H9 (cell line): ENCODE data around the gene TSPAN2. TPM values are rescaled to one million over a fixed set of nuclear protein-coding genes. Genes with fewer than 3 reads are reported as not detected.

Source experiments
- DNase-seq: peaks from one replicate; pipeline ENCODE4 v3.0.0-alpha.2; 2017
- H2AFZ ChIP-seq: one replicate; pipeline ENCODE4 v1.6.1; 2013; ENCODE audit warnings: mild to moderate bottlenecking, low read length, control low read depth, moderate library complexity
- H2AK5ac ChIP-seq: 2 replicates; pipeline ENCODE4 v1.6.1; 2013; ENCODE audit warnings: low read length, control low read depth, mixed read lengths; ENCODE audit not compliant: insufficient read length
- H2BK120ac ChIP-seq: one replicate; pipeline ENCODE4 v1.6.1; 2013; ENCODE audit warnings: low read depth, mild to moderate bottlenecking, low read length, control low read depth, inconsistent platforms; ENCODE audit not compliant: poor library complexity, severe bottlenecking
- H2BK12ac ChIP-seq: 2 replicates; pipeline ENCODE4 v1.6.1; 2013; ENCODE audit warnings: low read length, control low read depth, mixed read lengths, low read depth; ENCODE audit not compliant: insufficient read length
- H2BK15ac ChIP-seq: 2 replicates; pipeline ENCODE4 v1.6.1; 2013; ENCODE audit warnings: low read depth, low read length, control low read depth
- H2BK20ac ChIP-seq: one replicate; pipeline ENCODE4 v1.6.1; 2013; ENCODE audit warnings: low read depth, mild to moderate bottlenecking, low read length, control low read depth, inconsistent platforms; ENCODE audit not compliant: poor library complexity, severe bottlenecking
- H2BK5ac ChIP-seq: 2 replicates; pipeline ENCODE4 v1.6.1; 2013; ENCODE audit warnings: low read length, control low read depth, mixed read lengths; ENCODE audit not compliant: insufficient read length
- H3K14ac ChIP-seq: 2 replicates; pipeline ENCODE4 v1.6.1; 2013; ENCODE audit warnings: low read length, control low read depth; ENCODE audit not compliant: insufficient read depth
- H3K18ac ChIP-seq: 2 replicates; pipeline ENCODE4 v1.6.1; 2013; ENCODE audit warnings: low read depth, mild to moderate bottlenecking, mixed read lengths, low read length, control low read depth; ENCODE audit not compliant: insufficient read length
- H3K23ac ChIP-seq: 2 replicates; pipeline ENCODE4 v1.6.1; 2013; ENCODE audit warnings: low read length, control low read depth, mixed read lengths, low read depth; ENCODE audit not compliant: insufficient read length
- H3K23me2 ChIP-seq: 2 replicates; pipeline ENCODE4 v1.6.1; 2013; ENCODE audit warnings: low read depth, mild to moderate bottlenecking, mixed read lengths, low read length, control low read depth; ENCODE audit not compliant: insufficient read length, poor library complexity, severe bottlenecking
- H3K27ac ChIP-seq: 2 replicates; pipeline ENCODE4 v1.5.1; 2013; ENCODE audit warnings: low read length, control low read depth, mixed read lengths, low read depth; ENCODE audit not compliant: insufficient read length
- H3K27me3 ChIP-seq: 2 replicates; pipeline ENCODE4 v1.6.1; 2013; ENCODE audit warnings: low read length, control low read depth, inconsistent platforms; ENCODE audit not compliant: insufficient read depth
- H3K4ac ChIP-seq: 2 replicates; pipeline ENCODE4 v1.6.1; 2013; ENCODE audit warnings: low read depth, mild to moderate bottlenecking, control low read depth, inconsistent platforms, low read length, moderate library complexity
- H3K4me1 ChIP-seq: 2 replicates; pipeline ENCODE4 v1.6.1; 2013; ENCODE audit warnings: low read length, control low read depth, inconsistent platforms; ENCODE audit not compliant: insufficient read depth
- H3K4me2 ChIP-seq: 2 replicates; pipeline ENCODE4 v1.6.1; 2013; ENCODE audit warnings: low read length, control low read depth, mixed read lengths; ENCODE audit not compliant: insufficient read length, insufficient read depth
- H3K56ac ChIP-seq: 2 replicates; pipeline ENCODE4 v1.6.1; 2013; ENCODE audit warnings: low read depth, mild to moderate bottlenecking, mixed read lengths, low read length, control low read depth; ENCODE audit not compliant: insufficient read length
- H3K79me1 ChIP-seq: 2 replicates; pipeline ENCODE4 v1.6.1; 2013; ENCODE audit warnings: low read depth, mild to moderate bottlenecking, moderate library complexity, low read length, control low read depth, inconsistent platforms; ENCODE audit not compliant: insufficient read depth, poor library complexity, severe bottlenecking
- H3K79me2 ChIP-seq: 2 replicates; pipeline ENCODE4 v1.6.1; 2013; ENCODE audit warnings: low read length, control low read depth, inconsistent platforms; ENCODE audit not compliant: insufficient read depth
- H3K9ac ChIP-seq: 2 replicates; pipeline ENCODE4 v1.6.1; 2013; ENCODE audit warnings: low read length, control low read depth, mixed read lengths; ENCODE audit not compliant: insufficient read length; ENCODE audit errors: extremely low read depth
- H3K9me3 ChIP-seq: one replicate; pipeline ENCODE4 v1.6.1; 2013; ENCODE audit warnings: low read depth, low read length, inconsistent platforms; ENCODE audit not compliant: control insufficient read depth
- H3T11ph ChIP-seq: one replicate; pipeline ENCODE4 v1.6.1; 2013; ENCODE audit warnings: mild to moderate bottlenecking, low read length, control low read depth, inconsistent platforms
- H4K20me1 ChIP-seq: one replicate; pipeline ENCODE4 v1.6.1; 2013; ENCODE audit not compliant: control insufficient read depth, insufficient read length, insufficient read depth
- H4K5ac ChIP-seq: 2 replicates; pipeline ENCODE4 v1.6.1; 2013; ENCODE audit warnings: low read depth, mild to moderate bottlenecking, mixed read lengths, low read length, control low read depth; ENCODE audit not compliant: insufficient read length
- H4K8ac ChIP-seq: replicated peaks from 2 replicates; pipeline ENCODE4 v1.6.1; 2013; ENCODE audit warnings: low read length, control low read depth, mixed read lengths, low read depth; ENCODE audit not compliant: insufficient read length
- H4K91ac ChIP-seq: 2 replicates; pipeline ENCODE4 v1.6.1; 2013; ENCODE audit warnings: low read depth, mild to moderate bottlenecking, moderate library complexity, mixed read lengths, low read length, control low read depth; ENCODE audit not compliant: insufficient read length
- H3K27ac Mint-ChIP-seq, 3 experiments: 2 replicates in 2 of 3; 3 replicates in 1 of 3; pipeline ENCODE4 v1.8.0; 2020 to 2021; ENCODE audit warnings: mixed read lengths in 3 of 3, mild to moderate bottlenecking in 1 of 3, moderate library complexity in 1 of 3
- H3K27me3 Mint-ChIP-seq: 2 replicates; pipeline ENCODE4 v1.8.0; 2021; ENCODE audit warnings: low read depth, mild to moderate bottlenecking, moderate library complexity, mixed read lengths
- H3K36me3 Mint-ChIP-seq, 3 experiments: 2 replicates in 2 of 3; 3 replicates in 1 of 3; pipeline ENCODE4 v1.8.0; 2020 to 2021; ENCODE audit warnings: low read depth in 3 of 3, mixed read lengths in 3 of 3; ENCODE audit not compliant: insufficient read depth in 1 of 3
- H3K4me1 Mint-ChIP-seq, 2 experiments: 2 replicates each; pipeline ENCODE4 v1.8.0; 2020; ENCODE audit warnings: mixed read lengths in 2 of 2
- H3K4me3 Mint-ChIP-seq, 2 experiments: 2 replicates in 1 of 2; 3 replicates in 1 of 2; pipeline ENCODE4 v1.8.0; 2020 to 2021; ENCODE audit warnings: mild to moderate bottlenecking in 2 of 2, mixed read lengths in 2 of 2, moderate library complexity in 1 of 2
- H3K9me3 Mint-ChIP-seq, 2 experiments: 2 replicates in 1 of 2; 3 replicates in 1 of 2; pipeline ENCODE4 v1.8.0; 2020; ENCODE audit warnings: mild to moderate bottlenecking in 2 of 2, mixed read lengths in 2 of 2, moderate library complexity in 1 of 2
- CTCF ChIP-seq: fragments of 200-600 bp; sonication (generic); conservative IDR thresholded peaks from 3 replicates; pipeline ENCODE4 v1.8.0; 2021; ENCODE audit warnings: antibody characterized with exemption, mild to moderate bottlenecking
- WGBS: extraction: QIAGEN DNeasy Blood & Tissue Kit; methylation state at CpG from one replicate; pipeline ENCODE4 v1.1.7; 2013; ENCODE audit warnings: missing lambda C conversion rate, low lambda C conversion rate, mixed read lengths; ENCODE audit not compliant: insufficient read length; ENCODE audit errors: extremely low coverage; 5-methylcytosine and 5-hydroxymethylcytosine counted together
- total RNA-seq: library from RNA; stranded (reverse); gene quantifications from 2 replicates; pipeline ENCODE4 v1.2.1, GENCODE V29; 2021

TSPAN2 gene
- total RNA-seq, 1 experiment from 2014 or later, result 10.8 TPM

- Histone ChIP-seq H3K9ac (no peak overlapping the region), H3K4me1 (0 out of 2 replicates have a peak, but pooled peaks cover 1% of the 10 kb centered on the region), H3K18ac (peak overlapping the region; percentile 18), H3K79me2 (no peaks in the 10 kb centered on the region), H2BK12ac (no peak overlapping the region), H3K23me2 (peaks cover 10% of the 10 kb centered on the region), H2AFZ (no peak overlapping the region), H2BK20ac (no peak overlapping the region), H2BK5ac (no peak overlapping the region), H3K56ac (no peak overlapping the region), H2BK15ac (no peak overlapping the region), H3K4me2 (peak overlapping the region; percentile 81), H2AK5ac (no peak overlapping the region), H4K5ac (no peak overlapping the region), H3K14ac (peak overlapping the region; percentile 38; the same call in 1 of the 2 replicates), H4K20me1 (no peaks in the 10 kb centered on the region), H4K8ac (no peak overlapping the region), H3K27ac (no peak overlapping the region), H3K4ac (no peak overlapping the region), H3T11ph (no peak overlapping the region), H3K23ac (no peak overlapping the region), H3K9me3 (no peaks in the 10 kb centered on the region), H4K91ac (no peak overlapping the region), H3K79me1 (no peaks in the 10 kb centered on the region), H3K27me3 (no peaks in the 10 kb centered on the region), H2BK120ac (peak overlapping the region; percentile 94)
- Mint-ChIP-seq H3K4me1 (peaks cover 19 to 28% of the 10 kb centered on the region in 2 experiments), H3K36me3 (no peaks in the 10 kb centered on the region; a peak in 1 of 7 replicates), H3K27me3 (peaks cover 17% of the 10 kb centered on the region), H3K9me3 (no peaks in the 10 kb centered on the region), H3K27ac (no peak overlapping the region; a peak in 1 of 7 replicates), H3K4me3 (peak overlapping the region; percentile 90 to 97)
- no peak for DNase-seq
- peak; percentile 13; the same call in 2 of the 3 replicates for TF ChIP-seq CTCF
- WGBS, result no CpG with 5 or more reads among the region's 2 CpGs
These were observed 835 bp upstream of the TSPAN2 start for GRCh38 chr1:115090186-115090490.
